Spleen (tissue), 7 donors: ENCODE data around the gene DTD1.

ENCODE experiments used
- CTCF ChIP-seq, 11 experiments: fragments of 200-600 bp in 7 of 11; fragments of 450-650 bp in 4 of 11; sonication (generic) in 4 of 11; IDR thresholded peaks in 8 of 11; conservative IDR thresholded peaks in 3 of 11; 1 replicate in 7 of 11; 2 replicates in 4 of 11; pipeline versions ENCODE4 v1.4.0 to v1.8.0; 2016 to 2021; ENCODE audit warnings: antibody characterized with exemption in 11 of 11, inconsistent platforms in 4 of 11, mild to moderate bottlenecking in 1 of 11
- POLR2A ChIP-seq, 3 donors: fragments of 450-650 bp; IDR thresholded peaks; one replicate each; pipeline ENCODE4 v1.5.1; 2017; ENCODE audit warnings: antibody characterized with exemption in 3 of 3, mild to moderate bottlenecking in 1 of 3
- donor health status: DM: no; HTN: no; CAD: no; lungs with moderate emphysema.
- donor health status: DM: no; HTN: no; CAD: no.
- donor health status: DM: no; HTN: no; CAD: no.

GRCh38 chr20:18802012-18802634 lies 214.3 kb downstream of the DTD1 start:
- TF ChIP-seq POLR2A (IDR thresholded peaks at IDR 0.05), result no peak
- TF ChIP-seq CTCF (IDR thresholded peaks at IDR 0.05 in 8 of 11, conservative IDR thresholded peaks at IDR 0.05 in 3 of 11), result no peak
